Right renal cortex interstitium (tissue), 3 donors: ENCODE results near the gene CCDC68. TPM values are rescaled to one million over a fixed set of nuclear protein-coding genes. Genes with fewer than 3 reads are reported as not detected.

Source experiments
- DNase-seq, 3 donors: peaks; one replicate each; pipeline ENCODE4 v3.0.0-alpha.2; 2013; ENCODE audit warnings: low read depth in 3 of 3, low spot score in 2 of 3
- polyA plus RNA-seq, 3 donors: library from polyadenylated mRNA; unstranded; fragments of 120-200 nt; gene quantifications; one replicate each; pipeline ENCODE4 v1.2.1, GENCODE V29; 2013; ENCODE audit not compliant: insufficient read length in 3 of 3

Gene CCDC68
- polyA plus RNA-seq, 3 donors = 8.3 to 11.5 (median 10.8) TPM

GRCh38 chr18:54923339-54923956, 35.8 kb downstream of the CCDC68 start:
- no peak for DNase-seq

GRCh38 chr18:54919412-54919811, 39.8 kb downstream of the CCDC68 start:
- no peak for DNase-seq

GRCh38 chr18:54918060-54918459, 41.2 kb downstream of the CCDC68 start:
- no peak for DNase-seq

GRCh38 chr18:54916507-54916906, 42.8 kb downstream of the CCDC68 start:
- DNase-seq = no peak

GRCh38 chr18:54914816-54915215, 44.4 kb downstream of the CCDC68 start:
- DNase-seq = no peak

GRCh38 chr18:54911551-54911950, 47.7 kb downstream of the CCDC68 start:
- no peak for DNase-seq

- no peak for DNase-seq
Measured at GRCh38 chr18:54910161-54910919, 48.9 kb downstream of the CCDC68 start.

- no peak for DNase-seq
Measured at GRCh38 chr18:54909538-54909937, 49.7 kb downstream of the CCDC68 start.

GRCh38 chr18:54906331-54907185, 52.7 kb downstream of the CCDC68 start:
- DNase-seq = no peak

GRCh38 chr18:54905629-54906028, 53.6 kb downstream of the CCDC68 start:
- no peak for DNase-seq

GRCh38 chr18:54904581-54904980, 54.7 kb downstream of the CCDC68 start:
- no peak for DNase-seq

- no peak for DNase-seq
Measured at GRCh38 chr18:54900290-54900689, 59.0 kb downstream of the CCDC68 start.

GRCh38 chr18:54899500-54899899, 59.8 kb downstream of the CCDC68 start:
- no peak for DNase-seq

- no peak for DNase-seq
Measured at GRCh38 chr18:54888933-54889332, 70.3 kb downstream of the CCDC68 start.

GRCh38 chr18:54888378-54888777, 70.9 kb downstream of the CCDC68 start:
- DNase-seq = no peak

GRCh38 chr18:54883816-54884604, 75.3 kb downstream of the CCDC68 start:
- DNase-seq = no peak

- DNase-seq = no peak
Measured at GRCh38 chr18:54882318-54882717, 76.9 kb downstream of the CCDC68 start.

- DNase-seq = no peak
Measured at GRCh38 chr18:54881229-54881768, 78.0 kb downstream of the CCDC68 start.

GRCh38 chr18:54880395-54881105, 78.7 kb downstream of the CCDC68 start:
- no peak for DNase-seq

GRCh38 chr18:54879691-54880090, 79.6 kb downstream of the CCDC68 start:
- DNase-seq = no peak
